HepG2 (cell line): ENCODE measurements around the gene CAPZA1. TPM values are rescaled to one million over a fixed set of nuclear protein-coding genes. Genes with fewer than 3 reads are reported as not detected.

Experiments used
- CCDC6 ChIP-seq: sonication (generic); formaldehyde crosslinking; IDR thresholded peaks from 2 replicates; pipeline ENCODE4 v1.8.1; 2022; ENCODE audit warnings: mild to moderate bottlenecking, missing genetic modification reagents, moderate library complexity
- CREB1 ChIP-seq, 2 experiments: fragments of 450-650 bp in 1 of 2; IDR thresholded peaks; 2 replicates each; pipeline ENCODE4 v1.6.1; 2016 to 2017; ENCODE audit warnings: control low read depth in 1 of 2, mild to moderate bottlenecking in 1 of 2, missing compliant biosample characterization in 1 of 2, missing genetic modification characterization in 1 of 2
- PRMT3 ChIP-seq: sonication (generic); formaldehyde crosslinking; IDR thresholded peaks from 2 replicates; pipeline ENCODE4 v1.8.1; 2022; ENCODE audit warnings: low read depth, mild to moderate bottlenecking, moderate library complexity, missing genetic modification reagents, borderline replicate concordance
- PTBP1 ChIP-seq: fragments of 200-400 bp; formaldehyde crosslinking; IDR thresholded peaks from 2 replicates; pipeline ENCODE4 v1.6.1; 2018; ENCODE audit warnings: low read length, low read depth; ENCODE audit not compliant: poor library complexity, severe bottlenecking
- SMYD3 ChIP-seq: sonication (generic); formaldehyde crosslinking; IDR thresholded peaks from 2 replicates; pipeline ENCODE4 v1.8.1; 2023; ENCODE audit warnings: mild to moderate bottlenecking, missing genetic modification reagents
- SOX6 ChIP-seq, 2 experiments: fragments of 450-650 bp in 1 of 2; sonication (generic) in 1 of 2; formaldehyde crosslinking in 1 of 2; IDR thresholded peaks; 2 replicates each; pipeline versions ENCODE4 v1.4.0 to v1.6.1; 2017 to 2020; ENCODE audit warnings: antibody characterized with exemption in 1 of 2, mild to moderate bottlenecking in 1 of 2, missing genetic modification reagents in 1 of 2
- SP5 ChIP-seq: IDR thresholded peaks from 2 replicates; pipeline ENCODE4 v1.6.1; 2016; ENCODE audit warnings: low read depth, borderline replicate concordance
- SRSF4 ChIP-seq: fragments of 200-400 bp; formaldehyde crosslinking; IDR thresholded peaks from one replicate; pipeline ENCODE4 v1.6.1; 2018; ENCODE audit warnings: mild to moderate bottlenecking, low read depth, low read length, moderate library complexity; ENCODE audit not compliant: poor library complexity, severe bottlenecking
- SRSF9 ChIP-seq: fragments of 200-400 bp; formaldehyde crosslinking; IDR thresholded peaks from 2 replicates; pipeline ENCODE4 v1.6.1; 2018; ENCODE audit warnings: borderline replicate concordance, mild to moderate bottlenecking, low read depth, low read length; ENCODE audit not compliant: insufficient read depth, poor library complexity, severe bottlenecking
- TAF1 ChIP-seq: sonication (generic); formaldehyde crosslinking; IDR thresholded peaks from 2 replicates; pipeline ENCODE4 v1.4.0; 2020; ENCODE audit warnings: missing genetic modification reagents
- TBX3 ChIP-seq: fragments of 450-650 bp; IDR thresholded peaks from 2 replicates; pipeline ENCODE4 v1.6.1; 2017; ENCODE audit warnings: antibody characterized with exemption, mild to moderate bottlenecking, inconsistent platforms, borderline replicate concordance
- THAP11 ChIP-seq: IDR thresholded peaks from 2 replicates; pipeline ENCODE4 v1.6.1; 2016; ENCODE audit warnings: missing biosample characterization, missing genetic modification reagents
- ZFP82 ChIP-seq: sonication (generic); formaldehyde crosslinking; IDR thresholded peaks from 2 replicates; pipeline ENCODE4 v1.5.1; 2020; ENCODE audit warnings: mild to moderate bottlenecking, missing genetic modification reagents, borderline replicate concordance
- ZFP90 ChIP-seq: sonication (generic); formaldehyde crosslinking; IDR thresholded peaks from 2 replicates; pipeline ENCODE4 v1.8.0; 2022; ENCODE audit warnings: missing genetic modification reagents, mild to moderate bottlenecking, inconsistent platforms, borderline replicate concordance
- ZNF142 ChIP-seq: sonication (generic); formaldehyde crosslinking; IDR thresholded peaks from 2 replicates; pipeline ENCODE4 v1.4.0; 2020; ENCODE audit warnings: missing genetic modification reagents
- ZNF329 ChIP-seq: sonication (generic); formaldehyde crosslinking; IDR thresholded peaks from 2 replicates; pipeline ENCODE4 v1.9.0; 2021; ENCODE audit warnings: low read depth, mild to moderate bottlenecking, missing genetic modification reagents
- ZNF501 ChIP-seq: sonication (generic); formaldehyde crosslinking; IDR thresholded peaks from 2 replicates; pipeline ENCODE4 v1.5.1; 2020; ENCODE audit warnings: mild to moderate bottlenecking, moderate library complexity, missing genetic modification reagents
- ZNF589 ChIP-seq: sonication (generic); formaldehyde crosslinking; conservative IDR thresholded peaks from 2 replicates; pipeline ENCODE4 v1.8.0; 2022; ENCODE audit warnings: mild to moderate bottlenecking, moderate library complexity, missing genetic modification reagents
- ZNF7 ChIP-seq: IDR thresholded peaks from 2 replicates; pipeline ENCODE4 v1.6.1; 2016; ENCODE audit warnings: missing biosample characterization, missing genetic modification reagents
- ZSCAN21 ChIP-seq: sonication (generic); formaldehyde crosslinking; IDR thresholded peaks from 2 replicates; pipeline ENCODE4 v1.8.0; 2022; ENCODE audit warnings: mild to moderate bottlenecking, missing genetic modification reagents, moderate library complexity, borderline replicate concordance
- polyA plus RNA-seq, 8 experiments: library from polyadenylated mRNA; depleted of rRNA in 3 of 8; stranded (reverse) in 7 of 8; unstranded in 1 of 8; fragments of >200 nt; fragmentation: Illumina TruSeq in 4 of 8; extraction: Trizol in 4 of 8; gene quantifications; 2 replicates each; pipeline versions ENCODE4 v1.2.1 to v1.2.3, GENCODE V29; 2011 to 2016; ENCODE audit warnings: low read depth in 4 of 8, missing spikeins in 1 of 8, mixed read lengths in 1 of 8; ENCODE audit not compliant: insufficient read depth in 1 of 8
- total RNA-seq, 5 experiments: library from RNA; depleted of rRNA; stranded (reverse); fragments of >200 nt; fragmentation: Illumina TruSeq; extraction: Trizol; gene quantifications; 2 replicates each; pipeline ENCODE4 v1.2.3, GENCODE V29; 2016; ENCODE audit warnings: low read depth in 1 of 5
- TF ChIP-seq, protein P1 (sequence below): sonication (generic); formaldehyde crosslinking; IDR thresholded peaks from 2 replicates; pipeline ENCODE4 v1.5.0; 2020; ENCODE audit warnings: missing genetic modification reagents

CAPZA1 gene
- total and polyA plus RNA-seq, 2 of the 13 experiments (the other 11 are each of a cell fraction or from before 2014, with no cell fraction given) = 67.0 to 117 TPM

- TF ChIP-seq PRMT3 (peak; percentile 51; the same call in 1 of the 2 replicates), SMYD3 (CRISPR knock-in tag) (0 out of 2 replicates have a peak, but pooled peaks have one; percentile 28), ZNF589 (CRISPR knock-in tag) (no peak), ZFP90 (0 out of 2 replicates have a peak, but pooled peaks have one; percentile 89), CCDC6 (CRISPR knock-in tag) (no peak), ZNF329 (CRISPR knock-in tag) (0 out of 2 replicates have a peak, but pooled peaks have one; percentile 47), SRSF9 (no peak), ZFP82 (CRISPR knock-in tag) (0 out of 2 replicates have a peak, but pooled peaks have one; percentile 37), SRSF4 (no peak), PTBP1 (no peak), CREB1 (IDR thresholded peaks at IDR 0.05) (no peak), CREB1 (CRISPR knock-in tag; IDR thresholded peaks at IDR 0.05) (no peak), SP5 (CRISPR knock-in tag) (peak; percentile 10; the same call in 1 of the 2 replicates), ZNF501 (no peak), TBX3 (no peak), ZNF142 (CRISPR knock-in tag) (no peak), ZSCAN21 (no peak), ZNF7 (CRISPR knock-in tag) (no peak), SOX6 (IDR thresholded peaks at IDR 0.05) (no peak), SOX6 (CRISPR knock-in tag; IDR thresholded peaks at IDR 0.05) (no peak; the same call in 1 of the 2 replicates), THAP11 (CRISPR knock-in tag) (peak; percentile 59; the same call in 1 of the 2 replicates), TAF1 (CRISPR knock-in tag) (peak; percentile 31; the same call in 1 of the 2 replicates)
- TF ChIP-seq, protein P1, sequence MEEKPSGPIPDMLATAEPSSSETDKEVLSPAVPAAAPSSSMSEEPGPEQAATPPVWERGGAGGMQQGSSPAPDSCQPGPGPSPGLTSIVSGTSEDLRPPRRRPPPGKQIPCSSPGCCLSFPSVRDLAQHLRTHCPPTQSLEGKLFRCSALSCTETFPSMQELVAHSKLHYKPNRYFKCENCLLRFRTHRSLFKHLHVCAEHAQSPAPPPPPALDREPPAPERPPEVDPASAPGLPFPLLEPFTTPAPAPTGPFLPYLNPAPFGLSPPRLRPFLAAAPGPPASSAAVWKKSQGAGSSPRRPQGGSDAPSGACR (CRISPR knock-in tag) = no peak
These were observed 87.8 kb downstream of the CAPZA1 start (continued) for GRCh38 chr1:112707221-112708001.
